HG03135 (cell line): Measurements from ENCODE around the gene TOP3B.

Experiments
- ATAC-seq: cut with Tn5 transposase; IDR thresholded peaks from one replicate; pipeline ENCODE4 v1.9.1; 2021; ENCODE audit warnings: mild to moderate bottlenecking, moderate library complexity; ENCODE audit not compliant: unreplicated experiment

The TOP3B gene

GRCh38 chr22:21982338-21982965, at the start of gene TOP3B:
Gene TOP3B, minus strand, starts transcription at chr22:21982787. Its CDS starts 7,078 bp downstream, at chr22:21975709.
- peak; percentile 60 for ATAC-seq

- no peak for ATAC-seq
These were observed 48.8 kb upstream of the TOP3B start for GRCh38 chr22:22031183-22031945.

GRCh38 chr22:22030493-22031182, 48.1 kb upstream of the TOP3B start:
- peak; percentile 49 for ATAC-seq

- ATAC-seq = no peak
These were observed 45.4 kb upstream of the TOP3B start for GRCh38 chr22:22027955-22028354.

- no peak for ATAC-seq
These were observed 43.7 kb upstream of the TOP3B start for GRCh38 chr22:22026157-22026831.

- ATAC-seq = no peak
These were observed 43.0 kb upstream of the TOP3B start for GRCh38 chr22:22025320-22026156.

- ATAC-seq = no peak
These were observed 41.9 kb upstream of the TOP3B start for GRCh38 chr22:22024440-22024839.

- ATAC-seq = no peak
These were observed 41.1 kb upstream of the TOP3B start for GRCh38 chr22:22023581-22024137.

- no peak for ATAC-seq
These were observed 40.5 kb upstream of the TOP3B start for GRCh38 chr22:22022947-22023534.

GRCh38 chr22:22022255-22022840, 39.8 kb upstream of the TOP3B start:
- no peak for ATAC-seq

GRCh38 chr22:22021162-22021750, 38.7 kb upstream of the TOP3B start:
- no peak for ATAC-seq

GRCh38 chr22:22020425-22020852, 37.9 kb upstream of the TOP3B start:
- ATAC-seq = no peak

- ATAC-seq = no peak
These were observed 37.3 kb upstream of the TOP3B start for GRCh38 chr22:22019659-22020424.

- ATAC-seq = no peak
These were observed 36.5 kb upstream of the TOP3B start for GRCh38 chr22:22018825-22019658.

GRCh38 chr22:22015631-22016030, 33.0 kb upstream of the TOP3B start:
- no peak for ATAC-seq

GRCh38 chr22:22014285-22014659, 31.7 kb upstream of the TOP3B start:
- ATAC-seq = no peak

- no peak for ATAC-seq
These were observed 31.1 kb upstream of the TOP3B start for GRCh38 chr22:22013559-22014284.
